H1 (cell line): Measurements from ENCODE around the gene LEFTY2. TPM values are rescaled to one million over a fixed set of nuclear protein-coding genes. Genes with fewer than 3 reads are reported as not detected.

Source experiments
- CTCF ChIA-PET: fragments of 300-600 bp; sonication (Branson Sonifier 250); formaldehyde crosslinking; loops from one replicate; lab custom pipeline; 2021; ENCODE audit not compliant: partially characterized antibody; lab: Charles Lee
- POLR2A ChIA-PET: fragments of 300-600 bp; sonication (Branson Sonifier 250); formaldehyde crosslinking; loops from one replicate; lab custom pipeline; 2021; ENCODE audit warnings: inconsistent platforms; ENCODE audit not compliant: partially characterized antibody; lab: Charles Lee
- DNase-seq, 2 experiments: peaks; one replicate each; pipeline versions ENCODE4 v3.0.0 to v3.0.0-alpha.2; 2010 to 2022; ENCODE audit warnings: low spot score in 2 of 2, low read depth in 1 of 2, mixed read lengths in 1 of 2
- FAIRE-seq: peaks from 2 replicates; lab custom pipeline; 2011; peaks lifted over from hg19 to GRCh38; lab: Jason Lieb, UNC
- H2AFZ ChIP-seq: 2 replicates; pipeline ENCODE4 v1.8.1; 2012; ENCODE audit warnings: low read length, inconsistent platforms
- H2AK5ac ChIP-seq: 2 replicates; pipeline ENCODE4 v1.6.1; 2013; ENCODE audit warnings: low read depth, low read length
- H2BK120ac ChIP-seq: replicated peaks from 2 replicates; pipeline ENCODE3; 2013; ENCODE audit warnings: low read depth, low read length, inconsistent platforms
- H2BK12ac ChIP-seq: 2 replicates; pipeline ENCODE4 v1.6.1; 2013; ENCODE audit warnings: low read depth, low read length
- H2BK15ac ChIP-seq: 2 replicates; pipeline ENCODE4 v1.6.1; 2013; ENCODE audit warnings: low read length
- H2BK20ac ChIP-seq: 2 replicates; pipeline ENCODE4 v1.6.1; 2013; ENCODE audit warnings: low read length
- H2BK5ac ChIP-seq: 2 replicates; pipeline ENCODE4 v1.6.1; 2013; ENCODE audit warnings: low read depth, low read length
- H3K14ac ChIP-seq: 2 replicates; pipeline ENCODE4 v1.6.1; 2013; ENCODE audit warnings: inconsistent platforms; ENCODE audit not compliant: insufficient read length
- H3K18ac ChIP-seq: 2 replicates; pipeline ENCODE4 v1.6.1; 2013; ENCODE audit warnings: low read length; ENCODE audit errors: extremely low read depth
- H3K23ac ChIP-seq: 2 replicates; pipeline ENCODE4 v1.6.1; 2013; ENCODE audit warnings: inconsistent platforms; ENCODE audit not compliant: insufficient read length
- H3K23me2 ChIP-seq: 2 replicates; pipeline ENCODE4 v1.6.1; 2013; ENCODE audit warnings: low read depth, low read length
- H3K27ac ChIP-seq: 2 replicates; pipeline ENCODE4 v1.6.1; 2011; ENCODE audit warnings: low read depth, low read length, inconsistent platforms
- H3K27me3 ChIP-seq, 4 experiments: replicated peaks in 1 of 4; 1 replicate in 1 of 4; 2 replicates in 3 of 4; pipeline versions ENCODE4 v1.6.1 to v1.8.1; 2011 to 2013; ENCODE audit warnings: low read length in 3 of 4, mild to moderate bottlenecking in 3 of 4, inconsistent platforms in 2 of 4, mixed read lengths in 2 of 4, moderate library complexity in 1 of 4; ENCODE audit not compliant: control insufficient read depth in 3 of 4, insufficient read depth in 3 of 4; ENCODE audit errors: extremely low read depth in 1 of 4
- H3K36me3 ChIP-seq, 4 experiments: 2 replicates each; pipeline versions ENCODE4 v1.6.1 to v1.8.1; 2011 to 2013; ENCODE audit warnings: mild to moderate bottlenecking in 4 of 4, low read length in 3 of 4, moderate library complexity in 2 of 4, control low read depth in 1 of 4, inconsistent platforms in 1 of 4; ENCODE audit not compliant: insufficient read depth in 4 of 4, control insufficient read depth in 2 of 4
- H3K4ac ChIP-seq: replicated peaks from 2 replicates; pipeline ENCODE3; 2013; ENCODE audit warnings: low read length, low read depth, mixed read lengths, inconsistent platforms; ENCODE audit not compliant: insufficient read length
- H3K4me1 ChIP-seq, 4 experiments: replicated peaks in 1 of 4; 1 replicate in 1 of 4; 2 replicates in 3 of 4; pipeline versions ENCODE4 v1.6.1 to v1.8.1; 2011 to 2013; ENCODE audit warnings: low read length in 3 of 4, inconsistent platforms in 2 of 4, mixed read lengths in 1 of 4; ENCODE audit not compliant: insufficient read depth in 4 of 4, control insufficient read depth in 3 of 4
- H3K4me2 ChIP-seq, 2 experiments: 2 replicates each; pipeline versions ENCODE4 v1.6.1 to v1.8.1; 2011 to 2013; ENCODE audit warnings: low read depth in 2 of 2, low read length in 2 of 2, control low read depth in 1 of 2, inconsistent platforms in 1 of 2, mild to moderate bottlenecking in 1 of 2; ENCODE audit not compliant: insufficient read depth in 1 of 2
- H3K4me3 ChIP-seq, 4 experiments: fragments of 200-600, 300-600 bp in 1 of 4; sonication (generic), shearing (Covaris generic), sonication (Bioruptor Twin) in 1 of 4; 2 replicates each; pipeline versions ENCODE4 v1.5.1 to v1.8.1; 2011 to 2016; ENCODE audit warnings: low read length in 4 of 4, low read depth in 3 of 4, control low read depth in 2 of 4, inconsistent platforms in 2 of 4, mild to moderate bottlenecking in 2 of 4, mixed read lengths in 1 of 4, moderate library complexity in 1 of 4; ENCODE audit not compliant: insufficient read depth in 2 of 4; ENCODE audit errors: extremely low read depth in 1 of 4
- H3K56ac ChIP-seq: replicated peaks from 2 replicates; pipeline ENCODE3; 2013; ENCODE audit warnings: low read depth, mild to moderate bottlenecking, mixed read lengths, low read length, inconsistent platforms; ENCODE audit not compliant: insufficient read length
- H3K79me1 ChIP-seq: 2 replicates; pipeline ENCODE4 v1.6.1; 2013; ENCODE audit warnings: low read depth, low read length, control low read depth
- H3K79me2 ChIP-seq, 2 experiments: 2 replicates each; pipeline versions ENCODE4 v1.6.1 to v1.8.1; 2012 to 2013; ENCODE audit warnings: low read length in 2 of 2, mild to moderate bottlenecking in 2 of 2, inconsistent platforms in 1 of 2; ENCODE audit not compliant: insufficient read depth in 2 of 2, control insufficient read depth in 1 of 2
- H3K9ac ChIP-seq, 4 experiments: replicated peaks in 1 of 4; 1 replicate in 1 of 4; 2 replicates in 3 of 4; pipeline versions ENCODE4 v1.6.1 to v1.8.1; 2011 to 2013; ENCODE audit warnings: low read depth in 3 of 4, low read length in 3 of 4, control low read depth in 2 of 4, mild to moderate bottlenecking in 2 of 4, moderate library complexity in 2 of 4, inconsistent platforms in 1 of 4; ENCODE audit errors: extremely low read depth in 1 of 4
- H3K9me3 ChIP-seq, 2 experiments: 2 replicates each; pipeline versions ENCODE4 v1.6.1 to v1.8.1; 2012 to 2013; ENCODE audit warnings: mild to moderate bottlenecking in 2 of 2, moderate library complexity in 2 of 2, control low read depth in 1 of 2, inconsistent platforms in 1 of 2, low read depth in 1 of 2, low read length in 1 of 2, mixed read lengths in 1 of 2; ENCODE audit not compliant: insufficient read depth in 2 of 2
- H4K20me1 ChIP-seq, 2 experiments: replicated peaks in 1 of 2; 2 replicates each; pipeline versions ENCODE3 to v1.8.1; 2011 to 2013; ENCODE audit warnings: inconsistent platforms in 2 of 2, low read length in 2 of 2, mild to moderate bottlenecking in 1 of 2; ENCODE audit not compliant: insufficient read depth in 2 of 2, control insufficient read depth in 1 of 2
- H4K5ac ChIP-seq: 2 replicates; pipeline ENCODE4 v1.6.1; 2013; ENCODE audit warnings: low read length, low read depth, mixed read lengths, inconsistent platforms; ENCODE audit not compliant: insufficient read length
- H4K8ac ChIP-seq: 2 replicates; pipeline ENCODE4 v1.8.0; 2013; ENCODE audit warnings: mild to moderate bottlenecking, moderate library complexity, low read length, inconsistent platforms; ENCODE audit not compliant: insufficient read depth; ENCODE audit errors: extremely low read depth
- H4K91ac ChIP-seq: replicated peaks from 2 replicates; pipeline ENCODE3; 2013; ENCODE audit warnings: low read length, mixed read lengths, inconsistent platforms; ENCODE audit not compliant: insufficient read length
- ATF3 ChIP-seq: IDR thresholded peaks from 2 replicates; pipeline ENCODE4 v1.6.1; 2011; ENCODE audit warnings: low read depth, mild to moderate bottlenecking, low read length; ENCODE audit not compliant: insufficient read depth
- BRCA1 ChIP-seq: IDR thresholded peaks from 2 replicates; pipeline ENCODE4 v1.6.1; 2012; ENCODE audit warnings: low read depth, low read length, improper control_type of control experiment
- CEBPB ChIP-seq: IDR thresholded peaks from 2 replicates; pipeline ENCODE4 v1.6.1; 2012; ENCODE audit warnings: low read depth, low read length
- HDAC2 ChIP-seq, 2 experiments: fragments of 300-600 bp in 1 of 2; sonication (generic) in 1 of 2; IDR thresholded peaks; 2 replicates each; pipeline ENCODE4 v1.6.1; 2011 to 2012; ENCODE audit warnings: low read depth in 2 of 2, low read length in 2 of 2, mild to moderate bottlenecking in 2 of 2, moderate library complexity in 2 of 2, borderline replicate concordance in 1 of 2, inconsistent platforms in 1 of 2
- JUN ChIP-seq: IDR thresholded peaks from 2 replicates; pipeline ENCODE4 v1.6.1; 2011; ENCODE audit warnings: low read depth, mild to moderate bottlenecking, improper control_type of control experiment, low read length
- KDM1A ChIP-seq: fragments of 200-600, 300-600 bp; sonication (generic); IDR thresholded peaks from 2 replicates; pipeline ENCODE4 v1.7.1; 2016; ENCODE audit warnings: mild to moderate bottlenecking, low read length, borderline replicate concordance
- POU5F1 ChIP-seq: IDR thresholded peaks from 2 replicates; pipeline ENCODE4 v1.6.1; 2011; ENCODE audit warnings: low read depth, mild to moderate bottlenecking, low read length, moderate library complexity
- RXRA ChIP-seq: IDR thresholded peaks from 2 replicates; pipeline ENCODE4 v1.6.1; 2011; ENCODE audit warnings: low read depth, mild to moderate bottlenecking, low read length, moderate library complexity; ENCODE audit not compliant: insufficient read depth
- SIX5 ChIP-seq: IDR thresholded peaks from 2 replicates; pipeline ENCODE4 v1.6.1; 2011; ENCODE audit warnings: mild to moderate bottlenecking, low read depth, low read length
- SRF ChIP-seq: IDR thresholded peaks from 2 replicates; pipeline ENCODE4 v1.6.1; 2011; ENCODE audit warnings: mild to moderate bottlenecking, low read depth, low read length, moderate library complexity
- SUZ12 ChIP-seq: fragments of 200-600 bp; sonication (generic); IDR thresholded peaks from 2 replicates; pipeline ENCODE4 v1.6.1; 2012; ENCODE audit warnings: mild to moderate bottlenecking, inconsistent platforms, low read length, moderate library complexity, mixed read lengths
- TBP ChIP-seq: IDR thresholded peaks from 2 replicates; pipeline ENCODE4 v1.6.1; 2011; ENCODE audit warnings: low read depth, low read length, improper control_type of control experiment
- TCF12 ChIP-seq: IDR thresholded peaks from 2 replicates; pipeline ENCODE4 v1.6.1; 2011; ENCODE audit warnings: low read depth, mild to moderate bottlenecking, low read length
- WGBS, 2 experiments: shearing (Covaris generic) in 1 of 2; methylation state at CpG; one replicate each; pipeline versions ENCODE4 v1.1.6 to v1.1.7; 2013 to 2015; ENCODE audit warnings: low lambda C conversion rate in 2 of 2, mixed read lengths in 2 of 2, inconsistent platforms in 1 of 2, low coverage in 1 of 2, missing lambda C conversion rate in 1 of 2; ENCODE audit not compliant: insufficient replicate concordance in 2 of 2, insufficient coverage in 1 of 2, insufficient read length in 1 of 2; ENCODE audit errors: extremely low coverage in 1 of 2, missing lambda C conversion rate in 1 of 2; 5-methylcytosine and 5-hydroxymethylcytosine counted together
- polyA plus RNA-seq, 7 experiments: library from polyadenylated mRNA; depleted of rRNA in 3 of 7; stranded (reverse) in 5 of 7; unstranded in 2 of 7; fragments of >200 nt in 5 of 7; fragments of 200-250 nt in 2 of 7; gene quantifications; 1 replicate in 5 of 7; 2 replicates in 1 of 7; 4 replicates in 1 of 7; pipeline versions ENCODE4 v1.2.1 to v1.2.3, GENCODE V29; 2011 to 2013; ENCODE audit warnings: missing spikeins in 2 of 7, mixed read lengths in 2 of 7
- total RNA-seq: library from RNA; stranded (reverse); fragmentation: NEBNext Ultra II Directional; extraction: Animal tissue kit (Norgen Biotek cat#: 25700); gene quantifications from 2 replicates; pipeline ENCODE4 v1.2.1, GENCODE V29; 2021
- TF ChIP-seq, protein P1 (sequence below): IDR thresholded peaks from 2 replicates; pipeline ENCODE4 v1.6.1; 2012; ENCODE audit warnings: inconsistent platforms

Gene LEFTY2
- total and polyA plus RNA-seq, 2 of the 8 experiments (the other 6 are each of a cell fraction or from before 2014, with no cell fraction given), result 2.6 to 4.3 TPM

DNA sequence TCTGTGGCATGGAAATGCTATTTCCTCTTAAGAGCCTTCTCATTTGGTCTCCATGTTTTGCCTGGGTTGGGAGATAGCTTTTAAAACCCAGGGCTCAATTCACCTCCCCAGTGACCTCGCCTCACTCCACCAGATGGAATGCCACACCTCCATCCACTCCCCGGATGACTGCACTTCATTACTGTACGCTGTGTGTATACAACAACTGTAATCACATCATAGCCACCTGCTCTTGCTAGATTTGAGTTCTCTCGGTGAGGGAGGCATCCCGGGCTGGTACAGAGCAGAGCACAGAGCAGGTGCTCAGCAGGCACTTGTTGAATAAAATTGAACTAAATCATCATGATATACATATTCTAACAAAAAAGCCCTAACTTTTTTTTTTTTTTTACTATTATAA lies 32.1 kb upstream of the LEFTY2 start:
- POLR2A ChIA-PET, result interaction anchor here (0.6 to 2.2 kb wide), 8 partner anchors 11 to 59 kb away, joined by 3 to 5 read pairs (median 3); partner anchors contain the start of gene SDE2
- Histone ChIP-seq H3K56ac (no peak overlapping the region), H4K20me1 (no peaks in the 10 kb centered on the region), H2BK15ac (no peak overlapping the region), H3K14ac (no peak overlapping the region), H3K27ac (no peak overlapping the region), H3K9me3 (no peaks in the 10 kb centered on the region), H3K4me2 (no peak overlapping the region), H3K79me2 (no peaks in the 10 kb centered on the region), H3K79me1 (no peaks in the 10 kb centered on the region), H4K91ac (no peak overlapping the region), H3K23me2 (no peaks in the 10 kb centered on the region; the same call in 1 of the 2 replicates), H2AFZ (no peak overlapping the region), H4K5ac (no peak overlapping the region), H3K36me3 (no peaks in the 10 kb centered on the region), H3K4me3 (no peak overlapping the region), H2BK20ac (no peak overlapping the region), H3K23ac (no peak overlapping the region), H2AK5ac (no peak overlapping the region), H4K8ac (no peak overlapping the region; the same call in 1 of the 2 replicates), H3K18ac (no peak overlapping the region), H3K9ac (no peak overlapping the region), H2BK5ac (no peak overlapping the region), H2BK12ac (no peak overlapping the region), H3K4ac (no peak overlapping the region), H3K27me3 (no peaks in the 10 kb centered on the region), H2BK120ac (no peak overlapping the region), H3K4me1 (no peaks in the 10 kb centered on the region)
- CTCF ChIA-PET, result interaction anchor here (0.6 to 7.1 kb wide), 15 partner anchors 12 to 505 kb away, joined by 3 to 86 read pairs (median 4); partner anchors contain the start of gene SRP9
- no peak for FAIRE-seq
- 85% methylated on average over 5 of the region's 5 CpGs; no CpG with 5 or more reads in 1 of the 2 experiments for WGBS, 2 experiments
- DNase-seq, result no peak
- TF ChIP-seq SUZ12, result no peak
- no peak for TF ChIP-seq RXRA
- no peak for TF ChIP-seq CEBPB
- TF ChIP-seq KDM1A, result no peak
- TF ChIP-seq SIX5, result no peak
- no peak for TF ChIP-seq JUN
- no peak for TF ChIP-seq POU5F1
- TF ChIP-seq BRCA1, result no peak
- TF ChIP-seq, protein P1, sequence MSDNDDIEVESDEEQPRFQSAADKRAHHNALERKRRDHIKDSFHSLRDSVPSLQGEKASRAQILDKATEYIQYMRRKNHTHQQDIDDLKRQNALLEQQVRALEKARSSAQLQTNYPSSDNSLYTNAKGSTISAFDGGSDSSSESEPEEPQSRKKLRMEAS, result no peak
- no peak for TF ChIP-seq HDAC2 (IDR thresholded peaks at IDR 0.05; ENCODE audit: borderline replicate concordance in 1 of 2, low read depth in 2 of 2, low read length in 2 of 2)
- no peak for TF ChIP-seq SRF
- TF ChIP-seq TCF12, result no peak
- TF ChIP-seq TBP, result no peak
- TF ChIP-seq ATF3, result no peak
